Skin of body (tissue), 2 donors: ENCODE measurements around the gene IFT81. TPM values are rescaled to one million over a fixed set of nuclear protein-coding genes. Genes with fewer than 3 reads are reported as not detected.
"Not testable (repeated sequence)": the region's sequence is repeated elsewhere in the genome, so short reads cannot be mapped to it uniquely, and the experiment has no call there.

Source experiments
- DNase-seq: peaks from one replicate; lab custom pipeline; 2025; lab: John Stamatoyannopoulos, UW
- total RNA-seq: library from RNA; depleted of rRNA; stranded (reverse); fragments of >200 nt; gene quantifications from one replicate; pipeline ENCODE4 v1.2.3, GENCODE V29; 2014

IFT81 gene
- total RNA-seq, 1 donor from 2014 or later = 21.9 TPM

DNA sequence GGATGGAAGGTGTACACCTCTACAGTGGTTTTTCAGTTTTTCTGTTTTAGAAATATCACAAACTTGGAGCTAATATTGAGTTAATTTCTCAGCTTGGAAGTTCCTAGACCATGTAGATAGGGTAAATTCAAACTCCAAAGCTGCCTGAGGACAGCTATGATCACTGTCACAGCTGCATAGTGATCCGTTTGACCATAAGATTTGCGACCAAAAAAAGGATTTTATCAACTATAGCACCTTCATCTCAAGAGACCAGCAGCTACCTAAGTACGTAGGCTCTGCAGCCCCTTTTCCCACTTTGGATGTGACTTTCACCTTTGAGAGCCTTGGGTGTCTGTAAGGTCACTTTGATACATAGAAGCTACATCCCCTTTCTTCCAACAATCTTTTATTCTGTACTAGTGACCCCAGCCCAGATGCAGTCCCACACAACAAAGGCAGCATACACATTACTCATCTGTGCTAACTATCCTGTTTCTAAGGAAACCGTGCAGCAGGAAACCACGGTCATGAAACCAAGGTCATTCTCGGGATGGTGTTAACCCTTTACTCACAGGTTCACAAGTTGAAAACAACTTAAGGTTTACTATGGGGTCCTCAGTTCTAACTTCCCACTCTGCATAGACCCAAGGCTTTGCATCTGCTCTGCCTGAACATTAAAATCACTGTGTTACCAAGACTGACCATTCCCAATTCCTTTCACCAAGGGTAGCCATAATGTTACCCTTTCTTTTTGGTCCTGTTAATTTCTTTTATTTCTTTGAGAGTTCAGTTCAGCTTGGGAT is 75.4 kb downstream of the IFT81 start:
- no peak for DNase-seq

DNA sequence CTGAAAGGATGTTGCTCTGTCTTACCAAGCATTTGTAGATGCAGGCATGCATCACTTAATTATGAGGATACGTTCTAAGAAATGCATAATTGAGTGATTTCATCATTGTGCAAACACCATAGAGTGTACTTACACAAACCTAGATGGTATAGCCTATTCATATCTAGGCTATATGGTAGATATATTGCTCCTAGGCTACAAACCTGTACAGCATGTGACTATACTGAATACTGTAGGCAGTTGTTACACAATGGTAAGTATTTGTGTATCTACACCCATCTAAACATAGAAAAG is 75.9 kb downstream of the IFT81 start:
- DNase-seq = no peak

DNA sequence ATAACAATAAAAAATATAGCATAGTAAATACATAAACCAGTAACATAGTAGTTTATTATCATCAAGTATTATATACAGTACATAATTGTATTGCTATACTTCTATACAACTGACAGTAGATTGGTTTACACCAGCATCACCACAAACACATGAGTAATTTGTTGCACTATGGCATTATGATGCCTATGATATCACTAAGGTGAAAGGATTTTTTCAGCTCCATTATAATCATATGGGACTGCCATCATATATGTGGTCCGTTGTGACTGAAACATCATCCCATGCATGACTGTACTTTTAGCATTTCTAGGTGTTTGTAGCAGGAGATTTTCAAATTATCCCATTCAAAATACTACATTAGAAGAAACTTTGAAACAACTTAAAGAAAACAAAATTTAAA is 77.8 kb downstream of the IFT81 start:
- DNase-seq = no peak

DNA sequence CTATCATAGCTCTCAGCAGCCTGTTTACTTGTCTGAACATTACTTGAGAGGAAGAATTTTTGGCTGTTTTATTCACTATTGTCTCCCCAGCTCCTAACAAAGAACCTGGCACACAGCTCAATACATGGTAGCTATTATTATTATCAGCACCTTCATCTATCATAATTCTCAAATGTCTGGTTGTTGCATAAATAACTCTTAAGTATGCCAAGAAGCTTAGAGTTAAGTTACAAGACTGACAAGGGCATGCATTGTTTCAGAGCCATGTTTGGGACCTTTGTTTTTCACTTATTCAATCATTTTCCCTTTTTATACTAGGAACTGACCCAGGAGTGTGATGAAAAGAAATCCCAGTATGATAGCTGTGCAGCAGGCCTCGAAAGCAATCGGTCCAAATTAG is 79.4 kb downstream of the IFT81 start:
- DNase-seq = no peak

DNA sequence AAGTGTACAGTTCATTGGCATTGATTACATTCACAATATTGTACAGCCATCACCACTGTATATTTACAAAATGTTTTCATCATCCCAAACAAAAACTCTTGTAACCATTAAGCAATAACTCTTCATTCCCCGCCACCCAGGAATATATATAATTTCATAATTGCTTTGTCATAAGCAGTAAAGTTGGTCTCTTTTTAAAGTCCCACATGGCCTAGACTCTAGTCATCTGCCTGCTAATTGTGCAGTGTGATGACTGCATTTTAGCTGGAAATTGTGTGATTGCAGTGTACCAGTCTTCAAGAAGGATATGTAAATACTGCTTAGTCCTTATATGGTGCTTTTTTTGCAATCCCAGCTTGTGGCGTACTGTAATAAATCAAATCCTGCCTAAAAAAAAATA is 81.8 kb downstream of the IFT81 start:
- no peak for DNase-seq

DNA sequence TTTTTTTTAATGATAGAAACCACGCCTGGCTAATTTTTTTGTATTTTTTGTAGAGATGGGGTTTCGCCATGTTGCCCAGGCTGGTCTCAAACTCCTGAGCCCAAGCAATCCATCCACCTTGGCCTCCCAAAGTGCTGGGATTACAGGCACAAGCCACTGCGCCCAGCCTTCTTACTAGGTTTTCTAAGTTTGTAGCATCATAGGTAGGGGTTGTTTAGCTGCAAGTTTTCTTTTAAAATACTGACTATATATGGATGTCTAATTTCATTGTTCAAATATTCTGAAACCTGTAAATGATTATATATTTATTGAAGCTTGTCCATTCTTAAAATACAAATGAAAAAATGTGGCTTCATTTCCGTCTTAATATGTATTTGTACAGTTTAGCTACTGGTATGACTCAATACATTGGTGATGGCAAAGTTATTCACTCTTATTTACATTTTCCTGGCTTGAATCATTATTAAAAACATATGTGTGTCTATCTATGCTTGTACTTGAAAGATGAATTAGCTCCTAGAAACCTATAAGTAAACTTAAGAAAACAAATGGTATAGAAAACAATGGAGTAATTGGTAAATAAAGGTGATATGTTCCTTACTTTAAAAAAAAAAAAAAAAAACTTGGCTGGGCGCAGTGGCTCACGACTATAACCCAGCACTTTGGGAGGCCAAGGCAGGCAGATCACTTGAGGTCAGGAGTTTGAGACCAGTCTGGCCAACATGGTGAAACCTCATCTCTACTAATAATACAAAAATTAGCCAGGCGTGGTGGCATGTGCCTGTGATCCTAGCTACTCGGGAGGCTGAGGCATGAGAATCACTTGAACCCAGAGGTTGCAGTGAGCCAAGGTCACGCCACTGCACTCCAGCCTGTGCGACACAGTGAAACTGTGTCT is 87.7 kb downstream of the IFT81 start:
- peak; percentile 40 for DNase-seq

DNA sequence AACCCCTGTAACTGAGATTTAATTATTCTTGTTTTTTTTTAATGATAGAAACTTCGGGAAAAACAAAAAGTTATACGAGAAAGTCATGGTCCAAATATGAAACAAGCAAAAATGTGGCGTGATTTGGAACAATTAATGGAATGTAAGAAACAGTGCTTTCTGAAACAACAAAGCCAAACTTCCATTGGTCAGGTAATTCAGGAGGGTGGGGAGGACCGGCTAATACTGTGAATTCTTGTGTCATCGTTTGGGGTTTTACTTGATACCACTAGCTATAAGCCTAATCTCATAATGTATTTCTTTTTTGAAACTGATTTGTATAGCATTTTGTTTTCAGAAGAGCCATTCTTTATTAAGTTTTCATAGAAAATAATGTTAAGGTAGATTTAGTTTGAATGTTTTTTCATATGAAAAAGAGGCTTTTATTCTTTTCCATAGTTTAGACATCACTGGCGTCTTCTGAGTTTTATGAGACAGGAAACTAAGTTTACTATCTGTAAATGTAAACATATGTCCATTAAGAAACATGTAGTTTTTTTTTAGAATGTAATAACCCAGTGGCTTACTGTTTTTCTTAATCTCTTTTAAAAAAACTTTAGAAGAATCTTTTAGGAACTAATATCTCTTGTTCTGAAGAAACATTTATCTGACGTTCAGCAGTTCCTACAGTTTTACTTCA is 94.0 kb downstream of the IFT81 start:
- no peak for DNase-seq

DNA sequence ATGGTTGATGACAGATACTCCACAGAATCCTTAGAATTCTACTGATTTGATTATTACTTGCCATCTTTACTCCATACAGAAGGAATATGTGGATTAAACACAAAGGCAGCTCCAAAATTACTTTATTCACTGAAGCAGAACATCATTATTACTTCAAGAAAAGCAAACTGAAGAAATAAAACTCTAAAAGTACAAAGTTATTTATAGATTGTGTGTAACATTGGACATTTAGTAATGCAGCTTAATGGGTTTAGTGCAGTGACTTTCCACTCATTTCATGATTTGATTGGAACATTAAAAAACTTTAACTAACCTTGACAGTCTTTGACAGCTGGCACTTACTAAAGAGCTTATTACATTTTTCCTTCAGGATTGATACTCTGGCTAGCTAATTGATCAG is 97.9 kb downstream of the IFT81 start:
- DNase-seq = no peak

DNA sequence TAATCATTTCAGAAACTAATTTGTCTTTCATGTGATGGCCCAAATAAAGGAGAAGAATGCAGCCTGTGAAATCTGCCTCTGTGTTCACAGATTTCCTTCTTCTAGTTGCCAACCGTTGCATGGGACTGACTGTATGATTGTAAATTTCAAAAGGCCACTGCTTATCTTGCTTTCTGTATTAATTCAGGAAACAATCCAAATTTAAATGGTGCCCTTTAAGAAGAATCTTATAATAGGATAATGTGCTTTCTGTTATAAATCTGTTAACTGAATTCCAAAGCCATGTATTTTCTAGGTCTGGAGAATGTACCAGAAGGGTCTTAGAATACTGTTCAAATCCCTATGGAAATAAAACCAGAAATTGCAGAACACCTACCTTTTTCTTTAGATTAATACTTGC is 98.3 kb downstream of the IFT81 start:
- DNase-seq = no peak

DNA sequence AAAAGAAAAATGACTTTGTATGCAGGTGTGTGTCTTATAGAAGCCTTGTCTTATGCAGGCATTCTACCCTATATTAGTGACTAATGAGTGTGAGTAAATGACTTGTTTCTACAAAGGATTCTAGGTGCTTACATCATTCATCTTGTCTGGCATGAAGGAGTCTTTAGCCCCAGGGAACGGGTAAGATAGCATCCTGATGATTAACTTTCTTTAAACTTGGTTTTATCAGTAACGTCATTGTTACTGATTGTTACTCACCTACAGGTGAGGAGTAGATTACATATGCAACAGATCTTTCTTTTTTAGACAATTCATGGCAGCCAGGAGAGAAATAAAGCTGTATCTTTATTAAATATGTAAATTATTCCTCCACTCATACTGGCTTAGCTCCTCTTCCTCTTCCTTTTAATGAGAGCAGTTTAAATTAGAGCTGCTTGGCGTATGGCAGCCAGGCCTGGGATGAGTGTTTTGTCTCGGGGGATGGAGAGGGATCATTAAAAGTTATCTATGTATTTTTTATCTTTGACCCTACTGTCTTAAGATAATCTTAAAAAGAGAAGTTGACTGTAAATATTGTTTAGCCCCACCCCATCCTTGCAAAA is 99.7 kb downstream of the IFT81 start:
- no peak for DNase-seq

DNA sequence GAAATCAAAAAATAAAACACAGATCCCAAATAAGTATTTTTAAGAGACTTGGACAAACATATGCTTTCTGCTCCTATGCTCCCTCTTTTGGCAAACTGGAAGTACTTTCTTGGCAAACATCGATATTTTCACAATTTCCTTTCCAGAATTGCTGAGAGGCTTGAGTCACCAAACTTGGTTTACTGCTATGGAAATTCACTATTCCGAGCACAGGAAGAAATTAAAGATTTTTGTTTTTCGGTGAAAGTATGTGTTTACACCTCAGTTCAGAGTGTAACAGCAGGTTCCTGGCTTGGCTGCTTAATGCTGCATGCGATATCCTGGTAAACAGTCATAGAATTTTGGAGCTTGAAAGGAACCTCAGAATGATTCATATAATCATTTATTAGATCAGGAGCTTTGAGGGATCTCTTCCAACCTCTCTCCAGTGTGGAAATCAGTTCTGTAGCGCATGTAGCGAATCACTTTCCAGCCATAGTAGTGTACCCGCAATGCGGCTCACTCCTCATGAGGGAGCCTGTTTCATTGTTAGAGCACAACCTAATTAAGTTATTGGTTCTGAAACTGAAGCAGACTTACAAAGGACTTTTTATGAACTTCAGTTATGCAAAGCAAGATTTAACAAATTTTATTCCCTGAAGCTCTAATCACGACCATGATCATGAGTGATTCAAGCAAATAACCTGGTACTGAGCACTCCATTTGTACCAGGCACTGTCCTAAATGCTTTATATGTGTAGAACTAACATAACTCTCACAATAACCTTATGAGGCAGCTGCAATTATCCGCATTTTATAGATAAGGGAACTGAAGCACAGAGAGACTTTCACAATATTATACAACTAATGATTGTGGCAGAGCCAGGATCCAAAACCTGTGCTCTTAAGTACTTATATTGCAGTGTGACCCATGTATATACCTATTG is 100.5 kb downstream of the IFT81 start:
- peak; percentile 85 for DNase-seq

DNA sequence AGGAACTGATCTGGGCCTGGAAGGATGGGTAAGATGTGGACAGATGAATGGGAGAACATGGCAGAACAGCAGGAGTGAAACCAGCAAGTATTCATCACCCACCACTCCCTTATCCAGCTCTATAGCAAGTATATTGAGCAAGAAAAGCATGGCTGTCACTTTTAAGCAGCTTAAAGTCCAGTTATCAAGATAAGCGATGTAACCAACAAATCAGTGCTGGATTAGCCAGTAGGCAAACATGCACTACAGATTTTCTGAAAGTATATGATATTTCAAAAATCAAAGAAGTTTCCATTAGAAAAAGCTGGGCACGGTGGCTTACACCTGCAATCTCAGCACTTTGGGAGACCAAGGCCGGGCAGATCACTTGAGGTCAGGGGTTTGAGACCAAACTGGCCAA is 103.0 kb downstream of the IFT81 start:
- no peak for DNase-seq

DNA sequence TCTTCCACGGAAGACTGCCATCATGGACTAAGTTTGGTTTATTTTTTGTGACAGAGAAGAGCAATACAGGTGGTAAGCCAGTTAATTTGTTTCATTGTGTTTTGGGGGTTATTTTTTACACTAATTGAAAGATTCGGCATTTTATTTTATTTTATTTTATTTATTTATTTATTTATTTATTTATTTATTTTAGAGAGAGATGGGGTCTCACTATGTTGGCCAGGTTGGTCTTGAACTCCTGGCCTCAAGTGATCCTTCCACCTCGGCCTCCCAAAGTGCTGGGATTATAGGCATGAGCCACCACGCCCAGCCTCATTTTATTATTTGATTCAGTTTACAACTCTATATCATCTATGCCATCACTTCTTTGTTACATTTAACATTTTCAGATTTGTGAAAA is 104.2 kb downstream of the IFT81 start:
- DNase-seq = not testable (repeated sequence)

DNA sequence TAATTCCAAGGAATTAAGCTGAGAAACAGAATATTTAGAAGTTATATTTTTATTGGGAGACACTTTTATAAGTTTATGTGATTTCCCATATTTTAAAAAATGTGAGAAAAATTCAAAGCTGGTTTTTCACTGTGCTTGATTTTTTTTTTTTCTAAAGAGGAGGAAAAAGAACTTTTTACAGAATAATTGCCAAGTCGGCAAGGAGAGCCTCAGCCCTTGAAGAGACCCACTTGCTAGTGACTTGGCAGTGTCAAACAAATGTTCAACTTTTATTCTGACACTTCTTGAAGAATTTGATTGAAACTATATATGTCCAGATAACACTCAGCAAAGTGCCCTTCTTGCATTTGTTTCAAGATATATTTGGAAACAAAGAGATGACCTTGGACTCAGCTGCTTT is 104.6 kb downstream of the IFT81 start:
- no peak for DNase-seq

DNA sequence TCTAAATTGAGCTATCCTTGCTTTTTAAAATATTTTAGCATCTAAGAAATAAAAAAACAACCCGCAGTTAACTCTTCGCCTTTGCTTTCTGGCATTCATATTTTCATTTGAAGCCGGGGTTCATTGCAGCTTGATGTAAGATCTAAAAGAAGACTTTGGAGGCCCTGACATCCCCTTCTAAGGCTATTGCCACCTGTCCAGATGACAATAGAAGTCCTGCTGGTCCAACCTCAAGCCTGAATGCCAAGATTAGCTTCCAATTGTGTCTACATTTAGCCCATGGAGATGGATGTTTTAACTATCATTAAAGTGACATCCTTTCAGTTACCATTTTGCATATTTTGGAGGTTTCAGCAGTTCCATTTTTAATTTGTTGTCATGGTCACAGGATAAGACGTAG is 105.3 kb downstream of the IFT81 start:
- no peak for DNase-seq

DNA sequence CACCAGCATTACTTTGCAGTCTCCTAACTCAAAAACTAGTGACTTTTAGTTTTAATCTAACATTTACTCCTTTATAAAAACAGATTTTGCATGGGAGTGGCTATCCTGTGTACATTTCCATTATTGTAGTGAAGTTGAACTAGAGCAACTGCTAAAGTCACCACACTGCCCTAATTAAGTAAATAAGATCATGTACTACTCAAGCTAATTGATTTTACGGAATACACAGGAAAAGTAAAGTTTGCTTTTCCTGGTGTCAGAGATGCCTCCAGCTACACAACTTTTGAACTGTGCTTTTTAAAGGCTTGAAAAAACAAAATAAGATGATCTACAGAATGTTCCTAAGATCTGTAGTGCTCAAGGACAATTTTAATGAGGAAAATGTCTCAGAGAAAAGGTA is 106.5 kb downstream of the IFT81 start:
- DNase-seq = no peak

DNA sequence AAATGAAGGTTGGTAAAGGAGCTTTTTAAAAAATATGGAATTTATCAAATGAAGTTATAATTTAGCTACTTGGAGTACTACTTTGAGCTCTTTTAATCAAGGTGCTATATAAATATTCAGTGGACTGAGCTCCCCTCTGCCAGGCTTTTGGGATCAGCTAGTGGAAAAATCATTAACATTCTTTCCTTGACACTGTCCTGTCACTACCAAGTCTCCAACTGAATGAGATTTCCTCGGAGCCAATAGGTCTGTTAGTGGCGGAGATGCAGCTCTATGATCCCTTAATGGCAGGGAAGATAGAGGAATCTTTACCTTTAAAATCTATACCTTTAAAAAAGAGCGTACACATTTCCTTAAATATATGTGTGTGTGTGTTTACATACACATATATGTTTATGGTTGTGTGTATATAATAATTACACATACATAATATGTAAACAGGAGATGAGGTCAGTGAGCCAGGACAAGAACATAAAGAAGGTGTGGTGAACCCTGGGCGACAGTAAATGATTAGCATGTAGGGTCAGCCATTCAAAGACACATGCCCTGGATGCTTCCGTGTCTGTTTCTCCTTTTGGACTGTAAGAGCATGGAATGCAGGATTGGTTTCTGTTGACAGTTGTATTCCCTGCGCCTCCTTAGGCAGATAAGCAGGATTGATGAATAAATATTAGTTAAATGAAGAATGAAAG is 109.2 kb downstream of the IFT81 start:
- DNase-seq = no peak

DNA sequence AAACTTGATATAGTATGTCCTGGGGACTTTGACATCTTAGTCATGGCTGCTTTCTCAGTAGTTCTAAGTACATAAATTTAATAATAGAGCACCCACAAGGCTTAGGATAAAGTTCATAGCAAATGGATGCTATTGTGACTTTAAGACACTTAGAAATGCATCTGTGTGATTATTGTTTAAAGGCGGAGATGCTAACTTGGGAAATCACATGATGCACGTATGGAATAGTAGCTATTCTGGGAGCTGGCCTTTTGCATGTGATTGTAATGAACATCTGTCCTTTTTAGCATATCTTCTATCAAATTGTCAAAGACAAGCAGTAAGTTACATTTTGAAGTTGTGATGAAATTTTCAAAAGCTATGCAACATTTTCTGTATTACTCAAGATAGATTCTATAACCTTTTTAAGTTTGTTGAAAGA is 110.2 kb downstream of the IFT81 start:
- DNase-seq = no peak

DNA sequence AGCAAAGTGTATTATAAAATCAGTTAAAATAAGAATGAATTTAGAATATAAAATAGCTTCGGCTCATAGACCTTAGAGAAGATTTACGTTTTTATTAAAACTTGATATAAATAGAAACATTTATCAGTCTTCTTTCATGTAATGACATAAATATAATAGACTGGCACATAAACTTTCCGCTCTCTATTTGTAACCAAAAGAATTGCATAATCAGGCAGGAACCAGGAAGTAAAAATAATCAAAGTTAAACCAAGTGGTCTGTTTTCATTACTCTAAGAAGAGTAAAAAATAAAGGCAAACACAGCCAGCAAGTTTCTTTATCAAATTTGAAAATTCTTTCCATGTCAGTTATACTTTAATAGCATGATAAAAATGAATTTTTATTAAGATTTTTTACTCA is 110.6 kb downstream of the IFT81 start:
- DNase-seq = no peak

DNA sequence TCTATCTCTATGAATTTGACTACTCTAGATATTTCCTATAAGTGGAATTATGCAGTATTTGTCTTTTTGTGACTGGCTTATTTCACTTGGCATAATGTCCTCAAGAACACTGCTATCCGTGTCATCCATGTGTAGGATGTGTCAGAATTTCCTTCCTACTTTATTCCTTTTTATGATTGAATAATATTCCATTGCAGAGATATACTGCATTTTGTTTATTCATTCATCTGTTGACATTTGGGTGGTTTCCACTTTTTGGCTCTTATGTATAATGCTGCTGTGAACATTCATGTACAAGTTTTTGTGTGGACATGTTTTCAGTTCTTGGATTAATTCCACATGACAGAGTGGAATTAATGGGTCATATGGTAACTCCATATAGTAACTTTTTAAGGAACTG is 111.2 kb downstream of the IFT81 start:
- DNase-seq = no peak
